CD4-positive, alpha-beta T cell (primary cell): ENCODE results near the gene CSRNP3. TPM values are rescaled to one million over a fixed set of nuclear protein-coding genes. Genes with fewer than 3 reads are reported as not detected.

Experiments used
- ATAC-seq: fragments of 200-7000 bp; cut with Tn5 transposase; one replicate; pipeline ENCODE4 v1.10.0; 2022; ENCODE audit warnings: mild to moderate bottlenecking; ENCODE audit not compliant: poor library complexity
- CTCF ChIA-PET: fragments of 350-600 bp; sonication (Branson Sonifier 250); formaldehyde crosslinking; loops from one replicate; lab custom pipeline; 2021; ENCODE audit warnings: antibody characterized with exemption, inconsistent platforms; lab: Charles Lee
- POLR2A ChIA-PET: fragments of 350-600 bp; sonication (Branson Sonifier 250); formaldehyde crosslinking; loops from one replicate; lab custom pipeline; 2021; ENCODE audit warnings: antibody characterized with exemption, inconsistent platforms; lab: Charles Lee
- DNase-seq, 14 experiments: peaks; one replicate each; pipeline ENCODE4 v3.0.0-alpha.2; 2013 to 2020; ENCODE audit warnings: mixed read lengths in 2 of 14
- H3K27ac ChIP-seq, 2 donors: one replicate each; pipeline versions ENCODE4 v1.5.1 to v1.7.0; 2013; ENCODE audit warnings: low read length in 2 of 2, low read depth in 1 of 2, mild to moderate bottlenecking in 1 of 2
- H3K27me3 ChIP-seq, 2 experiments: 1 replicate in 1 of 2; 2 replicates in 1 of 2; pipeline versions ENCODE4 v1.6.1 to v1.7.0; 2013; ENCODE audit warnings: low read length in 2 of 2, control low read depth in 1 of 2, mild to moderate bottlenecking in 1 of 2, moderate library complexity in 1 of 2; ENCODE audit not compliant: insufficient read depth in 2 of 2, control insufficient read depth in 1 of 2
- H3K36me3 ChIP-seq: one replicate; pipeline ENCODE4 v1.6.1; 2013; ENCODE audit warnings: low read length, control low read depth; ENCODE audit not compliant: insufficient read depth
- H3K4me1 ChIP-seq: one replicate; pipeline ENCODE4 v1.6.1; 2013; ENCODE audit warnings: low read length, control low read depth; ENCODE audit not compliant: insufficient read depth
- H3K4me3 ChIP-seq: one replicate; pipeline ENCODE4 v1.5.1; 2013; ENCODE audit warnings: mild to moderate bottlenecking, low read length, moderate library complexity
- H3K9me3 ChIP-seq, 2 experiments: 1 replicate in 1 of 2; 2 replicates in 1 of 2; pipeline versions ENCODE4 v1.6.1 to v1.7.0; 2013; ENCODE audit warnings: low read length in 2 of 2, mild to moderate bottlenecking in 2 of 2, control low read depth in 1 of 2, moderate library complexity in 1 of 2; ENCODE audit not compliant: control insufficient read depth in 1 of 2, insufficient read depth in 1 of 2
- H3K27ac Mint-ChIP-seq: one replicate; pipeline ENCODE4 v1.8.0; 2020; ENCODE audit warnings: mixed read lengths
- H3K27me3 Mint-ChIP-seq: one replicate; pipeline ENCODE4 v1.8.0; 2021; ENCODE audit warnings: mixed read lengths
- H3K36me3 Mint-ChIP-seq: one replicate; pipeline ENCODE4 v1.8.0; 2021; ENCODE audit warnings: low read depth, mixed read lengths
- H3K4me1 Mint-ChIP-seq: one replicate; pipeline ENCODE4 v1.8.0; 2021; ENCODE audit warnings: low read depth, mixed read lengths
- H3K4me3 Mint-ChIP-seq: one replicate; pipeline ENCODE4 v1.8.0; 2020; ENCODE audit warnings: mild to moderate bottlenecking, mixed read lengths
- H3K9me3 Mint-ChIP-seq: one replicate; pipeline ENCODE4 v1.8.0; 2020; ENCODE audit warnings: mixed read lengths
- intact Hi-C, 2 experiments: fragments of 100-400 bp; cut with DNase I in 1 of 2; cut with micrococcal nuclease in 1 of 2; formaldehyde crosslinking; loops; one replicate each; pipeline versions ENCODE4 v1.15.1 to v1.9.0; 2023 to 2025; cut with DNase I, micrococcal nuclease
- total RNA-seq, 174 experiments: library from RNA in 2 of 174; stranded (reverse) in 2 of 174; gene quantifications; one replicate each; pipeline ENCODE4 v1.2.3 and lab custom pipeline; 2021 to 2026
- TF ChIP-seq, protein P1 (sequence below): fragments of 200-600 bp; IDR thresholded peaks from one replicate; pipeline ENCODE4 v1.8.0; 2022; ENCODE audit warnings: antibody characterized with exemption, mild to moderate bottlenecking

CSRNP3 gene
- total RNA-seq, 2 experiments from 2014 or later: not detected

- intact Hi-C loops: no loop called here
- H3K27ac Mint-ChIP-seq: no peak overlapping the region
- TF ChIP-seq, protein P1, sequence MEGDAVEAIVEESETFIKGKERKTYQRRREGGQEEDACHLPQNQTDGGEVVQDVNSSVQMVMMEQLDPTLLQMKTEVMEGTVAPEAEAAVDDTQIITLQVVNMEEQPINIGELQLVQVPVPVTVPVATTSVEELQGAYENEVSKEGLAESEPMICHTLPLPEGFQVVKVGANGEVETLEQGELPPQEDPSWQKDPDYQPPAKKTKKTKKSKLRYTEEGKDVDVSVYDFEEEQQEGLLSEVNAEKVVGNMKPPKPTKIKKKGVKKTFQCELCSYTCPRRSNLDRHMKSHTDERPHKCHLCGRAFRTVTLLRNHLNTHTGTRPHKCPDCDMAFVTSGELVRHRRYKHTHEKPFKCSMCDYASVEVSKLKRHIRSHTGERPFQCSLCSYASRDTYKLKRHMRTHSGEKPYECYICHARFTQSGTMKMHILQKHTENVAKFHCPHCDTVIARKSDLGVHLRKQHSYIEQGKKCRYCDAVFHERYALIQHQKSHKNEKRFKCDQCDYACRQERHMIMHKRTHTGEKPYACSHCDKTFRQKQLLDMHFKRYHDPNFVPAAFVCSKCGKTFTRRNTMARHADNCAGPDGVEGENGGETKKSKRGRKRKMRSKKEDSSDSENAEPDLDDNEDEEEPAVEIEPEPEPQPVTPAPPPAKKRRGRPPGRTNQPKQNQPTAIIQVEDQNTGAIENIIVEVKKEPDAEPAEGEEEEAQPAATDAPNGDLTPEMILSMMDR: no peak
- Histone ChIP-seq H3K27me3 (no peaks in the 10 kb centered on the region), H3K4me3 (no peak overlapping the region), H3K9me3 (peaks cover 6 to 13% of the 10 kb centered on the region in 2 experiments), H3K36me3 (no peaks in the 10 kb centered on the region), H3K27ac (no peak overlapping the region), H3K4me1 (no peaks in the 10 kb centered on the region)
- peaks cover 2% of the 10 kb centered on the region for H3K27me3 Mint-ChIP-seq
- peaks cover 6% of the 10 kb centered on the region for H3K9me3 Mint-ChIP-seq
- POLR2A ChIA-PET: no interaction called here
- ATAC-seq (no peak), DNase-seq (no peak)
- CTCF ChIA-PET: no interaction called here
- H3K36me3 Mint-ChIP-seq: no peaks in the 10 kb centered on the region
- no peak overlapping the region for H3K4me3 Mint-ChIP-seq
- H3K4me1 Mint-ChIP-seq: no peaks in the 10 kb centered on the region
Observed at GRCh38 chr2:165618806-165619205, 149.3 kb downstream of the CSRNP3 start.

GRCh38 chr2:165621086-165621560 lies 151.6 kb downstream of the CSRNP3 start:
- no peaks in the 10 kb centered on the region for H3K27me3 ChIP-seq
- H3K27ac ChIP-seq: no peak overlapping the region
- Mint-ChIP-seq H3K9me3 (peaks cover 6% of the 10 kb centered on the region), H3K36me3 (no peaks in the 10 kb centered on the region), H3K27ac (no peak overlapping the region), H3K4me1 (no peaks in the 10 kb centered on the region), H3K4me3 (no peak overlapping the region), H3K27me3 (peaks cover 4% of the 10 kb centered on the region)
- TF ChIP-seq, protein P1: no peak
- no peaks in the 10 kb centered on the region for H3K4me1 ChIP-seq
- ChIA-PET CTCF (no interaction called here), POLR2A (no interaction called here)
- DNase-seq: no peak
- intact Hi-C loops: no loop called here
- H3K4me3 ChIP-seq: no peak overlapping the region
- H3K9me3 ChIP-seq: peaks cover 6 to 13% of the 10 kb centered on the region in 2 experiments
- ATAC-seq: no peak
- no peaks in the 10 kb centered on the region for H3K36me3 ChIP-seq

GRCh38 chr2:165623161-165623560 lies 153.7 kb downstream of the CSRNP3 start:
- no peak overlapping the region for H3K4me3 ChIP-seq
- intact Hi-C loops: no loop called here
- ChIA-PET CTCF (no interaction called here), POLR2A (no interaction called here)
- H3K9me3 ChIP-seq: no peaks in the 10 kb centered on the region
- TF ChIP-seq, protein P1: no peak
- peaks cover 5% of the 10 kb centered on the region for H3K9me3 Mint-ChIP-seq
- H3K4me3 Mint-ChIP-seq: no peak overlapping the region
- H3K27ac Mint-ChIP-seq: no peak overlapping the region
- H3K4me1 ChIP-seq: no peaks in the 10 kb centered on the region
- H3K36me3 Mint-ChIP-seq: no peaks in the 10 kb centered on the region
- H3K4me1 Mint-ChIP-seq: no peaks in the 10 kb centered on the region
- no peak overlapping the region for H3K27ac ChIP-seq
- DNase-seq (no peak), ATAC-seq (no peak)
- peaks cover 4% of the 10 kb centered on the region for H3K27me3 Mint-ChIP-seq
- H3K27me3 ChIP-seq: no peaks in the 10 kb centered on the region
- H3K36me3 ChIP-seq: no peaks in the 10 kb centered on the region
